Measurements from ENCODE around the gene DYSF. TPM values are rescaled to one million over a fixed set of nuclear protein-coding genes. Genes with fewer than 3 reads are reported as not detected.
A peak's percentile ranks its signal among the peaks of the same experiment; 100 is the strongest.

DYSF gene
- polyA plus RNA-seq, 1 donor (not counting 4 experiments of a cell fraction or from before 2014, with no cell fraction given): 8.2 TPM

DNA sequence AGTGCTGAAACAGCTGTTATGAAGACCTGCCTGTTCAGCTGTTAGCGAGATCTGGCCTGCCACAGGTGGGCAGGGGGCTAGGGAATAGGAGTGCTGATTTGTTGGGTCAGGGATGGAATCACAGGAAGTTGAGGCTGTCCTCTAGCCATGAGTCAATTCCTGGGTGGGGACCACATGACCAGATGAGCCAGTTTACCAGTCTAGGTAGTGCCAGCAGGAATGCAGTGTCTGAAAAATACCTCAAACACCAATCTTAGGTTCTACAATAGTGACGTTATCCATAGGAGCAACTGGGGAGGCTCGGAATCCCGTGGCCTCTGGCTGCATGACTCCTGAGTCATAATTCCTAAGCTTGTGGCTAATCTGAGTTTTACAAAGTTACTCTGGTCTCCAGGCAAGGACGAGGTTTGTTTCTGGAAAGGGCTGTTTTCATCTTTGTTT is 44.9 kb downstream of the DYSF start:
- no peak for TF ChIP-seq EZH2 (IDR thresholded peaks at IDR 0.05; ENCODE audit: low read length)
- TF ChIP-seq, protein P1, sequence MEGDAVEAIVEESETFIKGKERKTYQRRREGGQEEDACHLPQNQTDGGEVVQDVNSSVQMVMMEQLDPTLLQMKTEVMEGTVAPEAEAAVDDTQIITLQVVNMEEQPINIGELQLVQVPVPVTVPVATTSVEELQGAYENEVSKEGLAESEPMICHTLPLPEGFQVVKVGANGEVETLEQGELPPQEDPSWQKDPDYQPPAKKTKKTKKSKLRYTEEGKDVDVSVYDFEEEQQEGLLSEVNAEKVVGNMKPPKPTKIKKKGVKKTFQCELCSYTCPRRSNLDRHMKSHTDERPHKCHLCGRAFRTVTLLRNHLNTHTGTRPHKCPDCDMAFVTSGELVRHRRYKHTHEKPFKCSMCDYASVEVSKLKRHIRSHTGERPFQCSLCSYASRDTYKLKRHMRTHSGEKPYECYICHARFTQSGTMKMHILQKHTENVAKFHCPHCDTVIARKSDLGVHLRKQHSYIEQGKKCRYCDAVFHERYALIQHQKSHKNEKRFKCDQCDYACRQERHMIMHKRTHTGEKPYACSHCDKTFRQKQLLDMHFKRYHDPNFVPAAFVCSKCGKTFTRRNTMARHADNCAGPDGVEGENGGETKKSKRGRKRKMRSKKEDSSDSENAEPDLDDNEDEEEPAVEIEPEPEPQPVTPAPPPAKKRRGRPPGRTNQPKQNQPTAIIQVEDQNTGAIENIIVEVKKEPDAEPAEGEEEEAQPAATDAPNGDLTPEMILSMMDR (optimal IDR thresholded peaks at IDR 0.05 in 1 of 3, IDR thresholded peaks at IDR 0.05 in 1 of 3, conservative IDR thresholded peaks at IDR 0.05 in 1 of 3; ENCODE audit: extremely low read depth in 1 of 3, insufficient read depth in 2 of 3, low read length in 3 of 3): no peak
- no peaks in the 10 kb centered on the region for H3K79me2 ChIP-seq (ENCODE audit: control insufficient read depth, insufficient read depth, low read length)
- peak overlapping the region; percentile 85 for H3K27ac ChIP-seq (ENCODE audit: control insufficient read depth, insufficient read depth, low read length)
- peak; percentile 99 for FAIRE-seq
- H4K20me1 ChIP-seq (ENCODE audit: control insufficient read depth, extremely low read depth, insufficient read depth, low read length): no peaks in the 10 kb centered on the region
- no peaks in the 10 kb centered on the region for H3K9me1 ChIP-seq (ENCODE audit: control insufficient read depth, extremely low read depth, insufficient read depth, low read length)
- peaks cover 1% of the 10 kb centered on the region for H3K9me3 ChIP-seq (ENCODE audit: control insufficient read depth, low read depth, low read length)
- H3K9ac ChIP-seq (ENCODE audit: control insufficient read depth, extremely low read depth, insufficient read depth, low read length): peak overlapping the region; percentile 60
- dilution Hi-C loops (cut with MboI; ENCODE audit: extremely low pct_ligation_motif_present, low sequenced_read_pairs): no loop called here
- peak; percentile 92 for DNase-seq (ENCODE audit: low read depth, low spot score)
- H3K4me1 ChIP-seq (ENCODE audit: control insufficient read depth, extremely low read depth, insufficient read depth, low read length): peaks cover 59% of the 10 kb centered on the region
- H3K4me3 ChIP-seq (ENCODE audit: control insufficient read depth in 2 of 3, extremely low read depth in 1 of 3, insufficient read depth in 2 of 3, low read depth in 1 of 3, low read length in 3 of 3): peak overlapping the region in 1 of 3 experiments; percentile 17
- no peaks in the 10 kb centered on the region for H3K36me3 ChIP-seq (ENCODE audit: control insufficient read depth in 2 of 2, extremely low read depth in 1 of 2, insufficient read depth in 2 of 2, low read length in 2 of 2)
- no peak overlapping the region for H2AFZ ChIP-seq (ENCODE audit: control insufficient read depth, low read length)
- no peaks in the 10 kb centered on the region for H3K27me3 ChIP-seq (ENCODE audit: control insufficient read depth, extremely low read depth, insufficient read depth, low read length)
- H3K4me2 ChIP-seq (ENCODE audit: control insufficient read depth, extremely low read depth, insufficient read depth, low read depth, low read length): peak overlapping the region; percentile 37

DNA sequence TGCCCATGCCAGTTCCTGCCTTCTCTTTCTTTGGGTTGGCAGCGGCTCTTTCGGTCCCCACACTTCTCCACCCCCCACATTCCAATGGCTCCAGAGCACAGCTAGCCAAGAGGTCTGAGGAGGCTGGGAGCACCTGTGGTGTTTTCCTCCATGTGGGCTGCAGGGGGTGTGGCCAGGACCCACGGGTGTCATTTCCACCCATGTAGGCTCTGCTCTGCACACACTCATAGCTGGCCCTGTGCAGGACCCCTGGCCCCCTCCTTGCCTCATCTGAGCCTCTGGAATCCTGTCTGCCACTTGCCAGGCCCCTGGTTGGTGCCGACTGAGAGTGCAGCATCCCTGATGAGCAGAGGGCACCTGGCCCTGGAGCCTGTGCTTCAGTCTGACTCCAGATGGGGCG is 46.3 kb downstream of the DYSF start:
- H3K4me2 ChIP-seq (ENCODE audit: control insufficient read depth, extremely low read depth, insufficient read depth, low read depth, low read length): no peak overlapping the region
- dilution Hi-C loops (cut with MboI; ENCODE audit: extremely low pct_ligation_motif_present, low sequenced_read_pairs): no loop called here

More for the DNA sequence above, 46.3 kb downstream of the DYSF start:
- no peak overlapping the region for H3K4me3 ChIP-seq (ENCODE audit: control insufficient read depth in 2 of 3, extremely low read depth in 1 of 3, insufficient read depth in 2 of 3, low read depth in 1 of 3, low read length in 3 of 3)
- FAIRE-seq (no peak), DNase-seq (ENCODE audit: low read depth, low spot score) (no peak)
- H4K20me1 ChIP-seq (ENCODE audit: control insufficient read depth, extremely low read depth, insufficient read depth, low read length): no peaks in the 10 kb centered on the region
- no peaks in the 10 kb centered on the region for H3K79me2 ChIP-seq (ENCODE audit: control insufficient read depth, insufficient read depth, low read length)
- H3K27me3 ChIP-seq (ENCODE audit: control insufficient read depth, extremely low read depth, insufficient read depth, low read length): no peaks in the 10 kb centered on the region
- H3K9me1 ChIP-seq (ENCODE audit: control insufficient read depth, extremely low read depth, insufficient read depth, low read length): no peaks in the 10 kb centered on the region
- no peak overlapping the region for H2AFZ ChIP-seq (ENCODE audit: control insufficient read depth, low read length)
- peak overlapping the region; percentile 85 for H3K27ac ChIP-seq (ENCODE audit: control insufficient read depth, insufficient read depth, low read length)
- TF ChIP-seq, protein P1 (optimal IDR thresholded peaks at IDR 0.05 in 1 of 3, IDR thresholded peaks at IDR 0.05 in 1 of 3, conservative IDR thresholded peaks at IDR 0.05 in 1 of 3; ENCODE audit: extremely low read depth in 1 of 3, insufficient read depth in 2 of 3, low read length in 3 of 3): no peak
- TF ChIP-seq EZH2 (IDR thresholded peaks at IDR 0.05; ENCODE audit: low read length): no peak
- no peaks in the 10 kb centered on the region for H3K36me3 ChIP-seq (ENCODE audit: control insufficient read depth in 2 of 2, extremely low read depth in 1 of 2, insufficient read depth in 2 of 2, low read length in 2 of 2)
- peaks cover 69% of the 10 kb centered on the region for H3K4me1 ChIP-seq (ENCODE audit: control insufficient read depth, extremely low read depth, insufficient read depth, low read length)
- peaks cover 1% of the 10 kb centered on the region for H3K9me3 ChIP-seq (ENCODE audit: control insufficient read depth, low read depth, low read length)
- no peak overlapping the region for H3K9ac ChIP-seq (ENCODE audit: control insufficient read depth, extremely low read depth, insufficient read depth, low read length)

All from keratinocyte (primary cell).